Thoracic aorta (tissue), 2 donors: ENCODE results near the gene KCNS1. TPM values are rescaled to one million over a fixed set of nuclear protein-coding genes. Genes with fewer than 3 reads are reported as not detected.

Experiments
- ATAC-seq: fragments of 150-250 bp; one replicate; pipeline ENCODE4 v1.8.0; 2017; ENCODE audit warnings: low read depth; ENCODE audit not compliant: insufficient number of reproducible peaks, low FRiP score
- DNase-seq: peaks from one replicate; pipeline ENCODE4 v3.0.0-alpha.2; 2020; ENCODE audit warnings: low spot score
- H3K27ac ChIP-seq, 2 donors: fragments of 200-600 bp; sonication (generic); 1 replicate in 1 of 2; 2 replicates in 1 of 2; pipeline ENCODE4 v1.5.1; 2016; ENCODE audit warnings: mild to moderate bottlenecking in 2 of 2, moderate library complexity in 2 of 2
- H3K27me3 ChIP-seq: fragments of 200-600 bp; sonication (generic); replicated peaks from 2 replicates; pipeline ENCODE4 v1.6.0; 2016; ENCODE audit warnings: mild to moderate bottlenecking; ENCODE audit not compliant: insufficient read depth
- H3K36me3 ChIP-seq: fragments of 200-600 bp; sonication (generic); one replicate; pipeline ENCODE4 v1.5.1; 2016
- H3K4me1 ChIP-seq, 2 donors: fragments of 200-600 bp; sonication (generic); 1 replicate in 1 of 2; 2 replicates in 1 of 2; pipeline versions ENCODE4 v1.5.1 to v1.6.0; 2016; ENCODE audit warnings: low read depth in 2 of 2, mild to moderate bottlenecking in 1 of 2; ENCODE audit not compliant: control insufficient read depth in 1 of 2
- H3K4me3 ChIP-seq: fragments of 200-600 bp; sonication (generic); 2 replicates; pipeline ENCODE4 v1.5.1; 2016; ENCODE audit warnings: mild to moderate bottlenecking
- H3K9me3 ChIP-seq: fragments of 200-600 bp; sonication (generic); 2 replicates; pipeline ENCODE4 v1.5.1; 2016
- total RNA-seq, 2 donors: library from RNA; depleted of rRNA; stranded (reverse); fragments of >200 nt; gene quantifications; one replicate each; pipeline versions ENCODE4 v1.1.0 to v1.2.3, GENCODE V29; 2016
- TF ChIP-seq, protein P1 (sequence below): fragments of 200-600 bp; sonication (generic); IDR thresholded peaks from one replicate; pipeline ENCODE4 v1.5.1; 2019; ENCODE audit warnings: antibody characterized with exemption

KCNS1 gene
- total RNA-seq, 2 donors from 2014 or later = not detected

DNA sequence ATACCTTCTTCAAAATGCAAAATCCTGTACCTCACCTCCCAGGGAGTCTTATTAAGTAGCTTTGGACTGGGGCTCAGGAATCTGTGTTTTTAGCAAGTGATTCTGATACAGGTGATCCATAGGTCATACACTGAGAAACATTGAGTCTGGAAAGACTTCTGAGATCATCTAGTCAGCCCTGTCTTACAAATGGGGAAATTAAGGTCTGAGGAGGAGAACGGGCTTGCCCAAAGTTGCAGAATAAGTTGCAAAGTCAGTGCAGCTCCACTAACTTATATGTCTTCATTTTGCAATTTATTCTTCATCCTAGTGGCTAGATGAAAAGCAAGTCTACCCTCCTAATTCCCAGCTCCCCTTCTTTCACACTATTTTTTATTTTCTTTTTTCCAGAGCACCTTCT is 28.9 kb downstream of the KCNS1 start:
- Histone ChIP-seq H3K9me3 (no peaks in the 10 kb centered on the region), H3K4me3 (no peak overlapping the region), H3K27me3 (no peaks in the 10 kb centered on the region), H3K4me1 (no peaks in the 10 kb centered on the region), H3K27ac (no peak overlapping the region), H3K36me3 (peaks cover 19% of the 10 kb centered on the region)
- DNase-seq (no peak), ATAC-seq (no peak)
- TF ChIP-seq, protein P1, sequence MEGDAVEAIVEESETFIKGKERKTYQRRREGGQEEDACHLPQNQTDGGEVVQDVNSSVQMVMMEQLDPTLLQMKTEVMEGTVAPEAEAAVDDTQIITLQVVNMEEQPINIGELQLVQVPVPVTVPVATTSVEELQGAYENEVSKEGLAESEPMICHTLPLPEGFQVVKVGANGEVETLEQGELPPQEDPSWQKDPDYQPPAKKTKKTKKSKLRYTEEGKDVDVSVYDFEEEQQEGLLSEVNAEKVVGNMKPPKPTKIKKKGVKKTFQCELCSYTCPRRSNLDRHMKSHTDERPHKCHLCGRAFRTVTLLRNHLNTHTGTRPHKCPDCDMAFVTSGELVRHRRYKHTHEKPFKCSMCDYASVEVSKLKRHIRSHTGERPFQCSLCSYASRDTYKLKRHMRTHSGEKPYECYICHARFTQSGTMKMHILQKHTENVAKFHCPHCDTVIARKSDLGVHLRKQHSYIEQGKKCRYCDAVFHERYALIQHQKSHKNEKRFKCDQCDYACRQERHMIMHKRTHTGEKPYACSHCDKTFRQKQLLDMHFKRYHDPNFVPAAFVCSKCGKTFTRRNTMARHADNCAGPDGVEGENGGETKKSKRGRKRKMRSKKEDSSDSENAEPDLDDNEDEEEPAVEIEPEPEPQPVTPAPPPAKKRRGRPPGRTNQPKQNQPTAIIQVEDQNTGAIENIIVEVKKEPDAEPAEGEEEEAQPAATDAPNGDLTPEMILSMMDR = no peak

DNA sequence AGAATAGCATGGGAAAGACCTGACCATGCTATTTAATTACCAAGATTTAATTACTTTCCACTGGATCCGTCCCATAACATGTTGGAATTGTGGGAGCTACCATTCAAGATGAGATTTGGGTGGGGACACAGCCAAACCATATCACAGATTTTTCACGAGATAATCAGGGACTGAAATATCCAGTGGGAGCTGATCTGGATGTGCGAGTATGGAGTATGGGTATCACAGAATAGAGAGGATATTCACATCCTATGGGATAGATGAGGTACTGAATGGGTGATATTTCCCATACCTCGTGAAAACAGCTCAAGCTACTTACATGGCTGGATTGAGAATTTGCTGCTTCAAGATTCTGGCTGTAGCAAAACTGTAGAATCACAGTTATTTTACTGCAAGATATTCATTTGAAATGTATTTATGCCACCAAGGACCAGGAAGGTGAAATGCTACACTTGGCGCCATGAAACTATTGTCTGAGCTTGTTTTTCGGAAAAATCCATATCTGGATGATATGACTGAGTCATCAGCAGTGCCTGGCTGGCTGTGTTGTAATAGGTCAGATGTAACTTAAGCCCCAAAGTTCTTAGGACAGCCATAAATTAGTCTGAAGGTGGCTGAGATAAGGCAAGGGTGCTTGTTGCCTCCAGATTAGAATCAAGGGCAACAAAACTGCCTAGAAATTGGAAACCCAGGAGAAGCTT is 29.8 kb downstream of the KCNS1 start:
- no peak overlapping the region for H3K4me3 ChIP-seq
- H3K4me1 ChIP-seq = no peaks in the 10 kb centered on the region
- TF ChIP-seq, protein P1 = no peak
- no peak for DNase-seq
- H3K9me3 ChIP-seq = no peaks in the 10 kb centered on the region
- ATAC-seq = no peak
- no peaks in the 10 kb centered on the region for H3K27me3 ChIP-seq
- no peak overlapping the region for H3K27ac ChIP-seq
- peaks cover 9% of the 10 kb centered on the region for H3K36me3 ChIP-seq

DNA sequence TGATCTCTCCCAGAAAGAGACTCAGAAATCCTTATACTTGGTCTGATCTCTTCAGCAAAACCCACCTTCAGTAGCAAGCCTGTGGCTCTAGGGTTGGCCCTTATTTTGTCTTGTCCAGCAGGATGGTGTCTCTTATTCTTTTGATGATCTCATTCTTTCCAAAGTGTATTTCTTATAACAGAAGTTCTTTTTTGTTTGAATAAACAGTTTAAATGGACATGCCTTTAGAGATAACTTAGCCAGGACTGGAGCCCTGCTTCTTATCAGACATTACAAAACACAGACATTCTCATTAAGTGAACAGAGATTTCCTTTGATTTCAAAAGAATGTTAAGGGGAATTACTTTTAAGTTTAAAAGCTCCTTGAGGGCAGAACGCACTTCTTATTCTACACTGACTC is 31.7 kb downstream of the KCNS1 start:
- H3K9me3 ChIP-seq = no peaks in the 10 kb centered on the region
- no peak overlapping the region for H3K4me3 ChIP-seq
- H3K4me1 ChIP-seq = no peaks in the 10 kb centered on the region
- no peaks in the 10 kb centered on the region for H3K36me3 ChIP-seq
- TF ChIP-seq, protein P1 = no peak
- no peak overlapping the region for H3K27ac ChIP-seq
- ATAC-seq (no peak), DNase-seq (no peak)
- H3K27me3 ChIP-seq = no peaks in the 10 kb centered on the region

DNA sequence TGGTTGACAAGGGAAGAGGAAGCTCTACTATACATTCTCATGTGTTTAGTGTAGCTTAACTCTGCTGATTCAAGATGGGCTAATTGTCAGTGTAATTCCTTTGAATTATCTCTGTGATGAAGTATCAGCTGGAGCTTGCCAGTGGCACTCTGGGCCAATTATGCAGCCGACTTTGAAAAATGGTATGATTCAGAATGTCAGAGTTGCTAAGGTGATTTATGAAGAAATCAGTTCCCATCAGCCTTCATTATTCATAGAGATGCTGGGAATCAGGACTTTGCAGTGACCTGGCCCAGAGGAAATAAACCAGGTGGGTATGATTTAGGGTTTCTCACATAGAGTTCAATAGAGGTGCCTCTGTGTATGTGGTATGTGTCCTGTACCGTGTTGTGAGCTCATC is 33.4 kb downstream of the KCNS1 start:
- Histone ChIP-seq H3K36me3 (no peaks in the 10 kb centered on the region), H3K9me3 (no peaks in the 10 kb centered on the region), H3K27me3 (no peaks in the 10 kb centered on the region), H3K4me1 (no peaks in the 10 kb centered on the region), H3K4me3 (no peak overlapping the region), H3K27ac (no peak overlapping the region)
- TF ChIP-seq, protein P1 = no peak
- no peak for ATAC-seq
- no peak for DNase-seq

DNA sequence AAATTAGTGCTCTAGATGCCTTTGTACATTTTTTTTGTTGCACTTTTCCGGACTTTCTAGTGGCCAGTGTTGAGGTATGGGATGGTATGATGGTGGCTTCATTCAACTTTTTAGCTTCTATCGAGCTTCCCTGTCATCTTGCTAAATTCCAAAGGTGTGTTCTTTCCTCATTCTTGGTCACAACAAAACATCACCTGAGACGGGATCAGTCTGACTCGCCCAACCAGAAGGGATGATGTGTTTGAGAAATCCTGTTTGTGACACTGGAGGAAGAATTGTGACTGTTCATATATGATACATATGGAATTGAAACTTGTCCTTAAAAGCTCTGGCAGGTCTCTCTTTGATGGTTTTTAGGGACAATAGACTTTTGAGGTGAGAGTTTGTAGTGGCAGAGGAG is 33.8 kb downstream of the KCNS1 start:
- no peak for DNase-seq
- TF ChIP-seq, protein P1 = no peak
- H3K27ac ChIP-seq = no peak overlapping the region

More for the DNA sequence above, 33.8 kb downstream of the KCNS1 start:
- no peaks in the 10 kb centered on the region for H3K9me3 ChIP-seq
- H3K4me3 ChIP-seq = no peak overlapping the region
- H3K4me1 ChIP-seq = no peaks in the 10 kb centered on the region
- H3K27me3 ChIP-seq = no peaks in the 10 kb centered on the region
- no peak for ATAC-seq
- no peaks in the 10 kb centered on the region for H3K36me3 ChIP-seq
